ENCODE measurements around the gene ADGRB3. TPM values are rescaled to one million over a fixed set of nuclear protein-coding genes. Genes with fewer than 3 reads are reported as not detected.

ADGRB3 gene
- total and polyA plus RNA-seq, 10 of the 15 experiments (the other 5 are each of a cell fraction or from before 2014, with no cell fraction given) = 0.03 to 0.06 TPM; not detected in 8

GRCh38 chr6:68650142-68650541 lies 15.1 kb downstream of the ADGRB3 start (continued):
- TF ChIP-seq ZNF687 (IDR thresholded peaks at IDR 0.05) = no peak
- TF ChIP-seq E4F1 (IDR thresholded peaks at IDR 0.05; ENCODE audit: borderline replicate concordance, partially characterized antibody) = no peak
- no peak for TF ChIP-seq GABPA (IDR thresholded peaks at IDR 0.05; ENCODE audit: low read depth)
- TF ChIP-seq SUZ12 (IDR thresholded peaks at IDR 0.05; ENCODE audit: unreplicated experiment) = no peak
- TF ChIP-seq PKNOX1 (IDR thresholded peaks at IDR 0.05) = no peak
